ENCODE results near the gene PRR20G.

The PRR20G gene

GRCh38 chr3:127262533-127262932 is 25.3 kb downstream of the PRR20G start:
- no peak for DNase-seq

GRCh38 chr3:127261925-127262324 is 25.9 kb downstream of the PRR20G start:
- no peak for DNase-seq

GRCh38 chr3:127260826-127261555 is 26.9 kb downstream of the PRR20G start:
- no peak for DNase-seq

GRCh38 chr3:127260416-127260815 is 27.4 kb downstream of the PRR20G start:
- no peak for DNase-seq

GRCh38 chr3:127259882-127260281 is 28.0 kb downstream of the PRR20G start:
- DNase-seq, result no peak

- no peak for DNase-seq
Measured at GRCh38 chr3:127258733-127259132, 29.1 kb downstream of the PRR20G start.

- DNase-seq, result no peak
Measured at GRCh38 chr3:127257351-127257750, 30.5 kb downstream of the PRR20G start.

GRCh38 chr3:127256733-127257271 is 31.0 kb downstream of the PRR20G start:
- no peak for DNase-seq

- no peak for DNase-seq
Measured at GRCh38 chr3:127256138-127256537, 31.7 kb downstream of the PRR20G start.

GRCh38 chr3:127255516-127255915 is 32.3 kb downstream of the PRR20G start:
- no peak for DNase-seq

GRCh38 chr3:127254730-127255129 is 33.1 kb downstream of the PRR20G start:
- DNase-seq, result no peak

- no peak for DNase-seq
Measured at GRCh38 chr3:127254033-127254644, 33.7 kb downstream of the PRR20G start.

GRCh38 chr3:127253491-127253890 is 34.4 kb downstream of the PRR20G start:
- no peak for DNase-seq

GRCh38 chr3:127252446-127252845 is 35.4 kb downstream of the PRR20G start:
- DNase-seq, result no peak

GRCh38 chr3:127250032-127250431 is 37.8 kb downstream of the PRR20G start:
- no peak for DNase-seq

- DNase-seq, result no peak
Measured at GRCh38 chr3:127247292-127247691, 40.6 kb downstream of the PRR20G start.

GRCh38 chr3:127238602-127239001 is 49.2 kb downstream of the PRR20G start:
- DNase-seq, result no peak

GRCh38 chr3:127237835-127238234 is 50.0 kb downstream of the PRR20G start:
- DNase-seq, result no peak

GRCh38 chr3:127235706-127236105 is 52.1 kb downstream of the PRR20G start:
- DNase-seq, result no peak

- DNase-seq, result no peak
Measured at GRCh38 chr3:127234778-127235177, 53.1 kb downstream of the PRR20G start.
